Measurements from ENCODE around the gene NRIP1. TPM values are rescaled to one million over a fixed set of nuclear protein-coding genes. Genes with fewer than 3 reads are reported as not detected.

The NRIP1 gene
- total and polyA plus RNA-seq, 2 of the 13 experiments (the other 11 are each of a cell fraction or from before 2014, with no cell fraction given), result 21.0 to 69.0 TPM

DNA sequence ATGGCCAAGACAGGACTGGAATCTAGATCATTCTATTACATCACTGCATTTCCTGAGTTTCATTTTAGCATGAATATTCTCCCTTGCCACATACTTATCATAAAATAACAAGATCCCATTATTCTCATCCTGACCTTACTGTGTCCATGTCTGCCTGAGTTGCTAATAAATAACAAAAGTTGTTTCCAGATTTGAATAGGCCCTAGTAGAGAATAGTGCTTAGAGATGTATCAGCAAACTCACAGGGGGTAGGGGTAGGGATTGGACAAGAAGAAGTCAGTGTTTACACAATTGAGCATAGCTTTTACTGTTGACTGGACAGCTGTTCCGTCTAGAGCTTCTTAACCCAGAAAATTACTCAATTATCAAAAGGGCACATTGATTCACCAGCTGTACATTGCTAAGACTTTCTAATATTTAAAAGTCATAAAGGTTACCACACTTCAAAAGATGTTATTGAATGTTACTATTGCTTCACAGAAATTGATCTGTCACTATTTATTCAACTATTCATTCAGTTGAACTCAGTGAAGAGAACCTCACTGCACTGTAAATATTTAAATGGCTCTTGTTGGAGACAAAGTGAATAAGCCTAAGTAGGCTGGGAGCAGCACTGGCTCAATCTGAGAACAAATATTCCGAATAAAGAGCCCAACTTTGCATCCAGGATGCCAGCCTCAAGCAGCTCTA, 121.9 kb downstream of the NRIP1 start (continued):
- TF ChIP-seq, protein P1, sequence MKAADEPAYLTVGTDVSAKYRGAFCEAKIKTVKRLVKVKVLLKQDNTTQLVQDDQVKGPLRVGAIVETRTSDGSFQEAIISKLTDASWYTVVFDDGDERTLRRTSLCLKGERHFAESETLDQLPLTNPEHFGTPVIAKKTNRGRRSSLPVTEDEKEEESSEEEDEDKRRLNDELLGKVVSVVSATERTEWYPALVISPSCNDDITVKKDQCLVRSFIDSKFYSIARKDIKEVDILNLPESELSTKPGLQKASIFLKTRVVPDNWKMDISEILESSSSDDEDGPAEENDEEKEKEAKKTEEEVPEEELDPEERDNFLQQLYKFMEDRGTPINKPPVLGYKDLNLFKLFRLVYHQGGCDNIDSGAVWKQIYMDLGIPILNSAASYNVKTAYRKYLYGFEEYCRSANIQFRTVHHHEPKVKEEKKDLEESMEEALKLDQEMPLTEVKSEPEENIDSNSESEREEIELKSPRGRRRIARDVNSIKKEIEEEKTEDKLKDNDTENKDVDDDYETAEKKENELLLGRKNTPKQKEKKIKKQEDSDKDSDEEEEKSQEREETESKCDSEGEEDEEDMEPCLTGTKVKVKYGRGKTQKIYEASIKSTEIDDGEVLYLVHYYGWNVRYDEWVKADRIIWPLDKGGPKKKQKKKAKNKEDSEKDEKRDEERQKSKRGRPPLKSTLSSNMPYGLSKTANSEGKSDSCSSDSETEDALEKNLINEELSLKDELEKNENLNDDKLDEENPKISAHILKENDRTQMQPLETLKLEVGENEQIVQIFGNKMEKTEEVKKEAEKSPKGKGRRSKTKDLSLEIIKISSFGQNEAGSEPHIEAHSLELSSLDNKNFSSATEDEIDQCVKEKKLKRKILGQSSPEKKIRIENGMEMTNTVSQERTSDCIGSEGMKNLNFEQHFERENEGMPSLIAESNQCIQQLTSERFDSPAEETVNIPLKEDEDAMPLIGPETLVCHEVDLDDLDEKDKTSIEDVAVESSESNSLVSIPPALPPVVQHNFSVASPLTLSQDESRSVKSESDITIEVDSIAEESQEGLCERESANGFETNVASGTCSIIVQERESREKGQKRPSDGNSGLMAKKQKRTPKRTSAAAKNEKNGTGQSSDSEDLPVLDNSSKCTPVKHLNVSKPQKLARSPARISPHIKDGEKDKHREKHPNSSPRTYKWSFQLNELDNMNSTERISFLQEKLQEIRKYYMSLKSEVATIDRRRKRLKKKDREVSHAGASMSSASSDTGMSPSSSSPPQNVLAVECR (CRISPR knock-in tag; IDR thresholded peaks at IDR 0.05; ENCODE audit: borderline replicate concordance), result peak; percentile 37; the same call in 1 of the 2 replicates
- TF ChIP-seq, protein P2, sequence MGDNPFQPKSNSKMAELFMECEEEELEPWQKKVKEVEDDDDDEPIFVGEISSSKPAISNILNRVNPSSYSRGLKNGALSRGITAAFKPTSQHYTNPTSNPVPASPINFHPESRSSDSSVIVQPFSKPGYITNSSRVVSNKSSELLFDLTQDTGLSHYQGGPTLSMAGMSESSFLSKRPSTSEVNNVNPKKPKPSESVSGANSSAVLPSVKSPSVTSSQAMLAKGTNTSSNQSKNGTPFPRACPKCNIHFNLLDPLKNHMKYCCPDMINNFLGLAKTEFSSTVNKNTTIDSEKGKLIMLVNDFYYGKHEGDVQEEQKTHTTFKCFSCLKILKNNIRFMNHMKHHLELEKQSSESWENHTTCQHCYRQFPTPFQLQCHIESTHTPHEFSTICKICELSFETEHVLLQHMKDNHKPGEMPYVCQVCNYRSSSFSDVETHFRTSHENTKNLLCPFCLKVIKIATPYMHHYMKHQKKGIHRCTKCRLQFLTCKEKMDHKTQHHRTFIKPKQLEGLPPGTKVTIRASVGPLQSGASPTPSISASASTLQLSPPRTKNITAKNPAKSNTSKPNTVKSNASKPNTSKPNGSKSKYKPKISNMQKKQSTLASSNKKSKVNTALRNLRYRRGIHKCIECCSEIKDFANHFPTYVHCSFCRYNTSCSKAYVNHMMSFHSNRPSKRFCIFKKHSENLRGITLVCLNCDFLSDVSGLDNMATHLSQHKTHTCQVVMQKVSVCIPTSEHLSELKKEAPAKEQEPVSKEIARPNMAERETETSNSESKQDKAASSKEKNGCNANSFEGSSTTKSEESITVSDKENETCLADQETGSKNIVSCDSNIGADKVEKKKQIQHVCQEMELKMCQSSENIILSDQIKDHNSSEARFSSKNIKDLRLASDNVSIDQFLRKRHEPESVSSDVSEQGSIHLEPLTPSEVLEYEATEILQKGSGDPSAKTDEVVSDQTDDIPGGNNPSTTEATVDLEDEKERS (CRISPR knock-in tag; IDR thresholded peaks at IDR 0.05), result no peak
- TF ChIP-seq, protein P3, sequence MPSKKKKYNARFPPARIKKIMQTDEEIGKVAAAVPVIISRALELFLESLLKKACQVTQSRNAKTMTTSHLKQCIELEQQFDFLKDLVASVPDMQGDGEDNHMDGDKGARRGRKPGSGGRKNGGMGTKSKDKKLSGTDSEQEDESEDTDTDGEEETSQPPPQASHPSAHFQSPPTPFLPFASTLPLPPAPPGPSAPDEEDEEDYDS (CRISPR knock-in tag; IDR thresholded peaks at IDR 0.05), result no peak
- TF ChIP-seq, protein P4, sequence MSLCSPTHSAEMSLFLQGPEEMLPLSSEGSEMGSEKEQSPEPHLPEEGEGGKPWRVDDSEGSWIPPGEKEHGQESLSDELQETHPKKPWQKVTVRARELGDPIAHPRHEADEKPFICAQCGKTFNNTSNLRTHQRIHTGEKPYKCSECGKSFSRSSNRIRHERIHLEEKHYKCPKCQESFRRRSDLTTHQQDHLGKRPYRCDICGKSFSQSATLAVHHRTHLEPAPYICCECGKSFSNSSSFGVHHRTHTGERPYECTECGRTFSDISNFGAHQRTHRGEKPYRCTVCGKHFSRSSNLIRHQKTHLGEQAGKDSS (CRISPR knock-in tag; IDR thresholded peaks at IDR 0.05; ENCODE audit: borderline replicate concordance, low read depth), result no peak
- TF ChIP-seq FOXA1 (IDR thresholded peaks at IDR 0.05), result peak; percentile 72
- peak; percentile 86 for TF ChIP-seq FOXA1 (CRISPR knock-in tag; IDR thresholded peaks at IDR 0.05)
- peak; percentile 50; the same call in 1 of the 2 replicates for TF ChIP-seq HNF4G (IDR thresholded peaks at IDR 0.05; ENCODE audit: borderline replicate concordance, low read depth, low read length)
- no peak for TF ChIP-seq HNF4G (CRISPR knock-in tag; IDR thresholded peaks at IDR 0.05; ENCODE audit: borderline replicate concordance, low read depth)
- TF ChIP-seq, protein P5, sequence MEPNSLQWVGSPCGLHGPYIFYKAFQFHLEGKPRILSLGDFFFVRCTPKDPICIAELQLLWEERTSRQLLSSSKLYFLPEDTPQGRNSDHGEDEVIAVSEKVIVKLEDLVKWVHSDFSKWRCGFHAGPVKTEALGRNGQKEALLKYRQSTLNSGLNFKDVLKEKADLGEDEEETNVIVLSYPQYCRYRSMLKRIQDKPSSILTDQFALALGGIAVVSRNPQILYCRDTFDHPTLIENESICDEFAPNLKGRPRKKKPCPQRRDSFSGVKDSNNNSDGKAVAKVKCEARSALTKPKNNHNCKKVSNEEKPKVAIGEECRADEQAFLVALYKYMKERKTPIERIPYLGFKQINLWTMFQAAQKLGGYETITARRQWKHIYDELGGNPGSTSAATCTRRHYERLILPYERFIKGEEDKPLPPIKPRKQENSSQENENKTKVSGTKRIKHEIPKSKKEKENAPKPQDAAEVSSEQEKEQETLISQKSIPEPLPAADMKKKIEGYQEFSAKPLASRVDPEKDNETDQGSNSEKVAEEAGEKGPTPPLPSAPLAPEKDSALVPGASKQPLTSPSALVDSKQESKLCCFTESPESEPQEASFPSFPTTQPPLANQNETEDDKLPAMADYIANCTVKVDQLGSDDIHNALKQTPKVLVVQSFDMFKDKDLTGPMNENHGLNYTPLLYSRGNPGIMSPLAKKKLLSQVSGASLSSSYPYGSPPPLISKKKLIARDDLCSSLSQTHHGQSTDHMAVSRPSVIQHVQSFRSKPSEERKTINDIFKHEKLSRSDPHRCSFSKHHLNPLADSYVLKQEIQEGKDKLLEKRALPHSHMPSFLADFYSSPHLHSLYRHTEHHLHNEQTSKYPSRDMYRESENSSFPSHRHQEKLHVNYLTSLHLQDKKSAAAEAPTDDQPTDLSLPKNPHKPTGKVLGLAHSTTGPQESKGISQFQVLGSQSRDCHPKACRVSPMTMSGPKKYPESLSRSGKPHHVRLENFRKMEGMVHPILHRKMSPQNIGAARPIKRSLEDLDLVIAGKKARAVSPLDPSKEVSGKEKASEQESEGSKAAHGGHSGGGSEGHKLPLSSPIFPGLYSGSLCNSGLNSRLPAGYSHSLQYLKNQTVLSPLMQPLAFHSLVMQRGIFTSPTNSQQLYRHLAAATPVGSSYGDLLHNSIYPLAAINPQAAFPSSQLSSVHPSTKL (CRISPR knock-in tag; IDR thresholded peaks at IDR 0.05), result peak; percentile 99
- peak; percentile 76 for TF ChIP-seq KAT8 (CRISPR knock-in tag; IDR thresholded peaks at IDR 0.05)
- no peak for TF ChIP-seq SETDB1 (CRISPR knock-in tag; IDR thresholded peaks at IDR 0.05; ENCODE audit: borderline replicate concordance)
- TF ChIP-seq, protein P6, sequence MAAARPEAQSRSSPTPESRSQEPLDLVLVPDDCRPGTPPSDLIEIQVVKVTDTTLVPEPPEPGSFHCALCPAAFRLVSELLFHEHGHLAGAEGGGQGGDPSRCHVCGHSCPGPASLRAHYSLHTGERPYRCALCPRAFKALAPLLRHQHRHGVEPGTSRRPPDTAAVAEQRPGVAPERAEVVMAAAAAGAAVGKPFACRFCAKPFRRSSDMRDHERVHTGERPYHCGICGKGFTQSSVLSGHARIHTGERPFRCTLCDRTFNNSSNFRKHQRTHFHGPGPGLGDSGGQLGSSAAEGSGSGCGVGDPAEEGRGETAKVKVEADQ (CRISPR knock-in tag; IDR thresholded peaks at IDR 0.05; ENCODE audit: borderline replicate concordance), result no peak
- TF ChIP-seq, protein P7, sequence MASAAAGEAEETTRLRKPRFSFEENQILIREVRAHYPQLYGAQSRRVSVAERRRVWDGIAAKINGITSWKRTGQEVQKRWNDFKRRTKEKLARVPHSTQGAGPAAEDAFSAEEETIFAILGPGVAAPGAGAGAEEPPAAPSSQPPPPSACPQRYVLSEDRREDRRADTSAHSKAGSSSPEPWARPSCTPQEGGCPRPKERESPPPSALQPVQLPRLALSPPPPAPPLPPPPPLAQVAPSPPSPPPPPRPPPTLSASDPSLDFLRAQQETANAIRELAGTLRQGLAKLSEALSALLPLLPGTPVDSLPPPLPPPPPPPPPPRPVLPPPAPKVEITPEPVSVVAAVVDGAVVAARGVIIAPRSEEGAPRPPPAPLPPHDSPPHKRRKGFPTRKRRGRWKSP (CRISPR knock-in tag; IDR thresholded peaks at IDR 0.05), result 0 out of 2 replicates have a peak, but pooled peaks have one; percentile 27

Data from HepG2 (cell line).